Mucosa of rectum (tissue), 2 donors: ENCODE data around the gene ABR.
"Not testable (repeated sequence)": the region's sequence is repeated elsewhere in the genome, so short reads cannot be mapped to it uniquely, and the experiment has no call there.

Experiments
- H3K27ac ChIP-seq, 2 donors: one replicate each; pipeline ENCODE4 v1.7.0; 2013; ENCODE audit warnings: inconsistent platforms in 2 of 2, low read depth in 2 of 2, low read length in 2 of 2
- H3K27me3 ChIP-seq, 2 donors: one replicate each; pipeline ENCODE4 v1.7.0; 2013; ENCODE audit warnings: low read length in 2 of 2; ENCODE audit not compliant: control insufficient read depth in 2 of 2, insufficient read depth in 2 of 2
- H3K36me3 ChIP-seq, 2 donors: one replicate each; pipeline ENCODE4 v1.7.0; 2013; ENCODE audit warnings: low read length in 2 of 2; ENCODE audit not compliant: control insufficient read depth in 2 of 2, insufficient read depth in 2 of 2
- H3K4me1 ChIP-seq, 2 donors: one replicate each; pipeline ENCODE4 v1.7.0; 2013; ENCODE audit warnings: low read length in 2 of 2, mild to moderate bottlenecking in 1 of 2; ENCODE audit not compliant: control insufficient read depth in 2 of 2, insufficient read depth in 2 of 2
- H3K4me3 ChIP-seq, 2 donors: one replicate each; pipeline ENCODE4 v1.7.0; 2013; ENCODE audit warnings: low read length in 2 of 2
- H3K9ac ChIP-seq, 2 donors: one replicate each; pipeline ENCODE4 v1.7.0; 2013; ENCODE audit warnings: low read length in 2 of 2, low read depth in 1 of 2, mild to moderate bottlenecking in 1 of 2
- H3K9me3 ChIP-seq, 2 donors: one replicate each; pipeline ENCODE4 v1.7.0; 2013; ENCODE audit warnings: low read length in 2 of 2; ENCODE audit not compliant: control insufficient read depth in 2 of 2
- donor health status: healthy.
- donor health status: Normal muscosa, but diverticular disease.

Gene ABR

DNA sequence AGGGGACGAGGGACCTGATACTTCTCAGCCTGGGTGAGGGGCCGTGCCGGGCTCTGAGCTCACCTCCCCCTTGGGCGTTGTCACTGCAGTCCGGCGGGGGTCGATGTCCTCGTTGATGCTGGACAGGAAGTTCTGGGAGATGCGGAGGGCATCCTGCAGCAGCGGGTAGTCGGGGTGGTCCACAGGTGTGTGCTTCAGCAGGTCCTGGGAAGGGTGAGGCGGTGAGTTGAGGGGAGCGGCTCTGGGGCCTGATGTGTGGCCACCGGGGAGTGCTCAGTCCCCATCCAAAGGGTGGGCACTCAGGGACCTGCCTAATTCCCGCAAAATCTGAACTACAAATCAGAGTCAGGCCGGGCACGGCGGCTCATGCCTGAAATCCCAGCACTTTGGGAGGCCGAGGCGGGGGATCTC lies 107.2 kb downstream of the ABR start:
- no peak overlapping the region for H3K9ac ChIP-seq
- H3K36me3 ChIP-seq: peaks cover 43 to 61% of the 10 kb centered on the region in 2 donors
- H3K9me3 ChIP-seq: no peaks in the 10 kb centered on the region
- no peak overlapping the region for H3K27ac ChIP-seq
- H3K4me3 ChIP-seq: no peak overlapping the region
- H3K27me3 ChIP-seq: no peaks in the 10 kb centered on the region
- H3K4me1 ChIP-seq: peaks cover 13% of the 10 kb centered on the region in 2 donors

DNA sequence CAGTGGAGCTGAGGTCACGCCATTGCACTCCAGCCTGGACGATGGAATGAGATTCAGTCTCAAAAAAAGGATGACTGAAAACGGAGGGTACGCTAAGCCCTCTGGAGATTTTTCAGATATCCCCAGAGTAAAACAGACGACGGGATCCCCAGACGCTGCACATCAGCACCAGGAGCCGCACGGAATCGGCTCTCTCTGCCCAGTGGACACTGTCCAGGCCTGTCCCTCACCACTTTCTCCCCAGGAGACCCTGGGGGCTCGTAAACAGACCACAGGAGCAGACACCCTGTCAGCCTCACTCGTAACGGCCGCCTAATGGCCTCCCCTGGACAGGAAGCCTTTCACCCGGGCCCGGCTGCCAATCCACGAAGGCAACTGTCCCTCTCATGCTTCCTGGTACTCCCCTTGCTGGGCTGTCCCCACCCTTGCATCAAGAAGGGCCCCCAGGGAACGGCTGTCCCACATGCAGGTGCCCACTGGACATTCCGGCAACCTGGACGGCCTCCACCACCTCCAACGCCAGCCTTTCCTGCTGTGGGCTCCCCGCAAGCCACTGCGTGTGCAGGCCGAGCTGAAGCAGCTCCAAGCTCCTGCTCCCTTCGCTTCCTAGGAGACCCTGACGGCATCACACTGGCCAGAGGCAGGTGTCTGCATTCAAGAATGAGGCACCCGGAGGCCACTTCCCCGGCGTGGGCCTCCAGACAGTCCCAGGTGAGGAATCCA lies 108.5 kb downstream of the ABR start:
- H3K4me1 ChIP-seq: peaks cover 13% of the 10 kb centered on the region in 2 donors
- H3K27me3 ChIP-seq: no peaks in the 10 kb centered on the region
- H3K9me3 ChIP-seq: no peaks in the 10 kb centered on the region
- H3K4me3 ChIP-seq: no peak overlapping the region
- no peak overlapping the region for H3K9ac ChIP-seq
- H3K27ac ChIP-seq: no peak overlapping the region
- peaks cover 49 to 65% of the 10 kb centered on the region in 2 donors for H3K36me3 ChIP-seq

DNA sequence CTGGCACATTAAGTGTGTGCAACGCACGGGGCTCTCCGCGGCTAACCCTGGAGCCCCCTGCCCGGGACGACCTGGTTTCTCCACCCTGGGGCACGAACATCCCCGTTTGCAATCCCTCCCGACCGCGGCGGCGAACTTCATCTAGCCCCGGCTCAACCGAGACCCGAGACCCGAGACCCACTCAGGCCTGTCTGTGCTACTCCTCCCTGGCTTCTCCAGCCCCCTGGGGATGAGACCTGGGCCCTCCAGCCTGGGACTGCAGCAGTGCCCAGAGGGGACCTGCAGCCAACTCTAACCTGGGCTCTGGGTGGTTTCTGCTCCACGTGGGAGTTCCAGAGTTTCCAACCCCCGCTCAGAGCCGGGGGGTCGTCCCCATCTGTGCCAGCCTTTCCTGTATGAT lies 109.4 kb downstream of the ABR start:
- H3K4me3 ChIP-seq: no peak overlapping the region
- H3K27ac ChIP-seq: no peak overlapping the region
- H3K4me1 ChIP-seq: peaks cover 13% of the 10 kb centered on the region in 2 donors
- H3K9ac ChIP-seq: no peak overlapping the region
- H3K27me3 ChIP-seq: no peaks in the 10 kb centered on the region
- no peaks in the 10 kb centered on the region for H3K9me3 ChIP-seq
- H3K36me3 ChIP-seq: peaks cover 56 to 70% of the 10 kb centered on the region in 2 donors

DNA sequence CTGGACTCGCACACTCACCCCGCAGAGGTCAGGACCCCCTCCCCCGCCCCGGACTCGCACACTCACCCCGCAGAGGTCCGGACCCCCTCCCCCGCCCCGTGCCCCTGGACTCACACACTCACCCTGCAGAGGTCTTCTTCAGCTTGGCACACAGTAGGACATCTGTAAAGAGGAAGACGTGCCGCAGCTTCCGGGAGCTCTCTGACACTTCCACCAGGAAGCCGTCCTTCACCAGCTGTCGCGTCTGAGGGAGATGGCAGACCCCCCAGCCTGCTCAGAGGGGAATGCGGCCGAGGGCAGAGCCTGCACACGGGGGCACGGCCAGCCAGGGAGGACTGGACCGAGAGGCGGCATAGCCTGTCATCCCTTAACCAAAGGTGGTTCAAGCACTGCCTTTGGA lies 109.9 kb downstream of the ABR start:
- Histone ChIP-seq H3K27ac (no peak overlapping the region), H3K4me3 (no peak overlapping the region), H3K27me3 (no peaks in the 10 kb centered on the region), H3K9ac (no peak overlapping the region), H3K9me3 (no peaks in the 10 kb centered on the region), H3K36me3 (peaks cover 58 to 66% of the 10 kb centered on the region in 2 donors), H3K4me1 (peaks cover 8 to 9% of the 10 kb centered on the region in 2 donors)

DNA sequence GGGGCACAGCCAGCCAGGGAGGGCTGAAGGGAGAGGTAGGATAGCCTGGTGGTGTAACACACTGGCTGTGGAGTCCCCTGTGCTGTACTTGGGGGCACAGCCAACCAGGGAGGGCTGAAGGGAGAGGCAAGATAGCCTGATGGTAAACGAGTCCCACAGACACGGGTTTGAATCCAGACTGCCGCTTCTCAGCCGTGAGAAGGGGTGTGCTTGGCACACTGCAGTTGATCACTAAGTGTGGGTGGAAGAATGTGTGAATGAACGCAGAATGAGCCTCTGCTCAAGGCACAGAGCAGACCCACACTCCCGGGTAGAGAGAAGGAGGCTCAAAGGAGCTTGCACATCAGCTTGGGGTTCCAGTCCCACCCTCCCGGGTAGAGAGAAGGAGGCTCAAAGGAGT lies 111.4 kb downstream of the ABR start:
- H3K27ac ChIP-seq: no peak overlapping the region
- no peak overlapping the region for H3K9ac ChIP-seq
- H3K9me3 ChIP-seq: no peaks in the 10 kb centered on the region
- no peak overlapping the region for H3K4me3 ChIP-seq
- H3K36me3 ChIP-seq: peaks cover 61 to 66% of the 10 kb centered on the region in 2 donors
- no peaks in the 10 kb centered on the region for H3K27me3 ChIP-seq
- no peaks in the 10 kb centered on the region for H3K4me1 ChIP-seq

DNA sequence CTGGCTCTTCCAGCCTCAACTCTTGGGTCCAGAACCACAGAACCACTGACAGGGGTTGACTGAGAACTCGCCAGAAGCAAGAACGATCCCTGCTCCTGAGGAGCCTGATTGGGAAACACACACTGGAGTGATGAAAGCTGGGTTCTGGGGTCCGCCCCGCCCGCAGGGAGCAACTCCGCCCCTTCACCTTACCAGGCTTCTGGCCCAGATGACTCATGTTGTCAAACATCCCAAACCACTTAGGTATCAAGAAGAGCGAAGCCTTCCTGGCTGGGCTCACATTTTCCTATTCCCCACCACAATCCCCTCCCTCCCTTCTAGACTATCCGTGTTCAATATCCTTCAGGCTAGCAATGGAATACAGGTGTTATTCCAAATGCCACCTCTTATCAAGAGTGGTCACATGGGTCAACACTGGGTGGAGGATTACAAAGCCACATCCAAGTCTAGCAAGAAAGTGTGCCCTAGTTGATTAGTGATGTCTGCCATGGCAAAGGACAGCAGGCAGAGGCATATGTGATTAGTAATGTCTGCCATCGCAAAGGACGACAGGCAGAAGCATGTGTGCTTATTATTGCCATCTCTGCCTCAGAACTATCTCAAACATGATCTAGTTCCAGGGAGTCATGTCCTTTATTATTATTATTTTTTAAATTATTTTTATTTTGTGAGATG lies 112.4 kb downstream of the ABR start:
- no peak overlapping the region for H3K27ac ChIP-seq
- H3K9me3 ChIP-seq: no peaks in the 10 kb centered on the region
- peaks cover 61 to 63% of the 10 kb centered on the region in 2 donors for H3K36me3 ChIP-seq
- H3K4me3 ChIP-seq: no peak overlapping the region
- H3K27me3 ChIP-seq: no peaks in the 10 kb centered on the region
- H3K9ac ChIP-seq: no peak overlapping the region
- no peaks in the 10 kb centered on the region for H3K4me1 ChIP-seq

DNA sequence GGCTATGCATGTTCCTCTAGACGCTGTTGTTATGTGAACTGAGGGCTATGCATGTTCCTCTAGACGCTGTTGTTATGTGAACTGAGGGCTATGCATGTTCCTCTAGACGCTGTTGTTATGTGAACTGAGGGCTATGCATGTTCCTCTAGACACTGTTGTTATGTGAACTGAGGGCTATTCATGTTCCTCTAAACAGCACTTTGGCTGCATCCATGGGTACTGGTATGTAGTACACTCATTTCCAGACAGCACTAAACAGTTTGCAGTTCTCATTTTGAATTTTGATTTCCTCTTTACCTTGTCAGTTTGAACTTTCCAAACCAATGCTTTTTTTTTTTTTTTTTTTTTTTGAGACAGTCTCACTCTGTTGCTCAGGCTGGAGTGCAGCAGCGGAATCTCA lies 114.4 kb downstream of the ABR start:
- not testable (repeated sequence) for H3K4me3 ChIP-seq, H3K27me3 ChIP-seq, H3K9me3 ChIP-seq, H3K9ac ChIP-seq, H3K4me1 ChIP-seq, H3K27ac ChIP-seq
- peaks cover 53 to 54% of the 10 kb centered on the region in 2 donors for H3K36me3 ChIP-seq

DNA sequence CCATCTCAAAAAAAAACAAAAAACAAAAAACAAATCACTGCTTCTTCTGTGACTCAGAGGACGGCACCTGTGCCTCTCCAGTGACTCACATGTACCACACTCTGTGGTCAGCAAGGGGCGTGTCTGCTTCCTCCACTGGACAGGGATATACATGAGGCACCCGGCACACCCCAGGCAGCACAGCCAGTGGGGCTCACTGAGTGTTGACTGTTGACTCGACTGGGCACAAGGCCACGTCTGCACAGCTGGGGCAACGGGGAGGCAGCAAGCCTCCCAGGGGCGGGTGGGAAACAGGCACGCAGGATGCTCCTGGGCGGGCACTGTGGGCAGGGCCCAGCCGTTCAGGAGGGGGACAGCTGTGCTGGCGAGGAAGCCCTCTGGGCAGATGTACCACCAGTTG lies 118.8 kb downstream of the ABR start:
- Histone ChIP-seq H3K9ac (no peak overlapping the region), H3K4me3 (no peak overlapping the region), H3K4me1 (no peaks in the 10 kb centered on the region), H3K36me3 (peaks cover 49 to 50% of the 10 kb centered on the region in 2 donors), H3K27me3 (no peaks in the 10 kb centered on the region), H3K9me3 (no peaks in the 10 kb centered on the region), H3K27ac (no peak overlapping the region)

DNA sequence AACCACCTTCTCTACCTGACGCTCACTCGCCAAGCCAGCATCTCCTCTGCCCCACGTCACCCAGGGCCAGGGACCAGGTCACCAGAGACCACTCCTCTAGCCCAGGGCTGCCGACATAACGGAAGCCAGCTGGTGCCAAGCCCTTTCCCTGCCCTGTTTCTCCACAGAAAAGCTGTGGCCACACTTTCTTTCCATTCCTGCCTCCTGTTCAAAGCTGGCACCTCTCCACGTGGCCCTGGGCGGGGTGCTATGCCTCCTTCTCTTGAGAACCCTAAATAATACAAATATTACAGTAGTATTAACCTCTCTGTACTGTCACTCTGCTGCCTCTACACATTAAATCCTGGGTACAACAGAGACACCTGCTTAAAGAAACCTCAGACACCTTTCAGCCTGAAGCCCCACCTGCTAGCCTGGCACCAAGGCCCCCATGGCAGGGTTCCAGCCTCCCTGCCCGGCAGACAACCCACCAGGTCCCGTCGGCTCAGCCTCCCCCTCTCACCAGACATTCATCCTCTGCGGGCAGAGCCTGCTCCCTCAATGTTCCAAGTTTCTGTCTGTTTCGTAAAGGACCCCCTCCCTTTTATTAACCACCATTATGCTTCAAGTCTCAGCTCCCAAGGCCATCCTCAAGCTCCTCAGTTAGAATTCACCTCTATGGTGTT lies 120.5 kb downstream of the ABR start:
- no peaks in the 10 kb centered on the region for H3K4me1 ChIP-seq
- H3K27ac ChIP-seq: no peak overlapping the region
- no peak overlapping the region for H3K9ac ChIP-seq
- no peak overlapping the region for H3K4me3 ChIP-seq
- no peaks in the 10 kb centered on the region for H3K27me3 ChIP-seq
- no peaks in the 10 kb centered on the region for H3K9me3 ChIP-seq
- peaks cover 44 to 50% of the 10 kb centered on the region in 2 donors for H3K36me3 ChIP-seq

DNA sequence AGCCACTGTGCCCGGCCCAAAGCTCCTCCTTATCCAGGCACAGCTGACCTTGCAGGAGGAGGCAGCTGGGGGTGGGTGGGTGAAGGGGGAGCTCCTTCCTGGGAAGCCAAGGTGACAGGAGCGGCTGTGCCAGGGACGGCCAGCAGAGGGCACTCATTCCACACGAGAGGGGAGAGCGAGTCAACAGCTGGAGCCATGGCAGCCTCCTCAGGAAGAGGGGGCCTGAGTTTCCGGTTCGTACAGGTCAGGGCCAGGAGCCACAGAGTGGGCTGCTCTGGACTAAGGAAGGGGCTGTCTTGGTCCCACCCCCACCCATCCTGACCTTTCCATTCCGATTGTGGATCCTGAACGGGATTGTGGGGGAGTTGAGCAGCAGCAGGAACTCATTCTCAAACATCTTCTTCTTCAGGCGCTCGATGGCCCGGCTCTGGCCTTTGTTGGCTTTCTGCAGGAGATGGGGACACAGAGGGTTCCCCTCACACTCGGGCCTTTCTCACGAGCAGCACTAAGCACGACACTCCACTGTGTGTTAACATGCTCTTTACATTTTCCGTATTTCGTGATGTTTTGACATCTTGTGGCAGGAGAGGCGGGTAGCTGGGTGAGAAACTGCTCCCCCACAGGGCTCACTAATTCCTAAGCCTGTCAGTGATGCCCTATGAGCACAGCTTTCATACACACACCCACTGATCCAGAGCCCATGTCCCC lies 121.2 kb downstream of the ABR start:
- Histone ChIP-seq H3K27ac (no peak overlapping the region), H3K4me3 (no peak overlapping the region), H3K27me3 (no peaks in the 10 kb centered on the region), H3K9ac (no peak overlapping the region), H3K36me3 (peaks cover 51 to 57% of the 10 kb centered on the region in 2 donors), H3K4me1 (no peaks in the 10 kb centered on the region), H3K9me3 (no peaks in the 10 kb centered on the region)
